Measurements from ENCODE around the gene MACO1. TPM values are rescaled to one million over a fixed set of nuclear protein-coding genes. Genes with fewer than 3 reads are reported as not detected.
"Not testable (repeated sequence)": the region's sequence is repeated elsewhere in the genome, so short reads cannot be mapped to it uniquely, and the experiment has no call there.

Gene MACO1
- polyA plus RNA-seq, 1 donor = 31.6 TPM

DNA sequence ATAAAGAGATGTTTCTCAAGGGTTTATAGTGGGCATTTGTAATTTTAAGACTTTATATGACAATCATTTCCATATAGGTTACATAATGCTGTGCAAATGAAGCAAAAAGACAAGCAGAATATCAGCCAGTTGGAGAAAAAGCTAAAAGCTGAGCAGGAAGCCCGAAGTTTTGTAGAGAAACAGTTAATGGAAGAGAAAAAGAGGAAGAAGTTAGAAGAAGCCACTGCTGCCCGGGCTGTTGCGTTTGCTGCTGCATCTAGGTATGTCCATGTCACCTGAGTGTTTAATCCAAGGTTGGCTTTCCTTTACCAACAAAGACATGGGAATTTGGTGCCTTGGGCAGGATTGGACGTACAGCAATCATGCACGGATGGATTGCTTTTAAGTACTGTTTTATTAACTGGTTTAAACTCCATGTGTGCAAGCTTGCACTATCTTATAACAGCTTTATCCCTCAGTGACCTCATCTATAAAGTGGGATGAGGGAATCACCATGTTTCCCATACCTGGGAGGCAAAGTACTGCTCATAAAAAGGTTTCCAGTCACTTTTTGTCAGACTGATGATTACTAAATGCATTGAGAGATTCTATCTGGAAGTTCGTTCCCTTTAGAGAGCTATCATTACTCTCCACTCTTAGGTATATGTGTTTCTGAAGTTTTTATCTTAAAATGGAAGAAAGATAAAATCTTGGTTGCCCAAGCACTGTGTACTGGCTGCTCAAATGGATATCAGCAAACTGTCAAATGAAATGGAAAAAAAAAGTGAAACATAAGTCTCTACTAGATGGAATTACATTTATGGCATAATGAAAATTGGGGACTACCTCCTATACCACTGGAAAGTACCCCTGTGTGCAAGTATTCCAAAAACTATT, 55.1 kb downstream of the MACO1 start:
- DNase-seq = no peak

GRCh38 chr1:25486602-25487001, 55.9 kb downstream of the MACO1 start:
- DNase-seq = no peak

- DNase-seq = no peak
Measured at GRCh38 chr1:25487628-25488027, 56.9 kb downstream of the MACO1 start.

DNA sequence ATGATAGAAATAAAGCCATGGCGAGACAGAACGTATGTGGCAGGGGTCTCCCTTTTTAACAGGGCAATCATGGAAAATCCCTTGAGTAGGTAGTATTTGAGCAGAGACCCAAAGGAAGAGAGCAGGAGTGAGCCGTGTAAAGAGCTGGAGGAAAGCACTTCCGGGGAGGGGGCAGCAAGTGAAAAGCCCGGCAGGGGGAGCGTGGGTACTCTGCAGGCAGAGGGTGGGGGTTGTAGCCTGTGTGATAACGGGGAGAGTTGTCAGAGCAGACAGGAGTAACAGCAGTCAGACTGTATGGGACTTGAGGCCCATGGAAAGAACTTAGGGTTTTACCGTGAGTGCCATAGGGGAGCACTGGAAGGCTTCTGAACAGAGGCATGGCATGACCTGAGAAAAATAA, 61.6 kb downstream of the MACO1 start:
- no peak for DNase-seq

DNA sequence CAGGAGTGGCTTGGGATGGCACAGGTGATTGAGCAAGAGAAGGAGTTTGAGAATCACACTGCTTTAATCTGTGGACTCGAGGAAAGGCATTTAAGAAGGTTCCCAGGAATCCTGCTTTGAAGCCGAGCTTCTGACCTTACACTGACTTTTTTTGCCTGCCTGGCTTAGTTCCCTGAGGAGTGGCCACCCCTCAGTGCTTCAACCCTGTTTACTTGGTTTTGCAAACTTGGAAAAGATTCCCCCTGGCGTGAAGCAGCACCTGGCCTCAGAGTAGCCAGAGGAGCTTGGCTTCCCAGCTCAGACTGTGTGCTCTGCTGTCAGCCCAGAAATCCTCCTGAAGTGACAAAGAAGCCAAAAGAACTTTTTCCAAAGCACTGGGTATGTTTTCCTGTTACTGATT, 64.3 kb downstream of the MACO1 start:
- DNase-seq = no peak

DNA sequence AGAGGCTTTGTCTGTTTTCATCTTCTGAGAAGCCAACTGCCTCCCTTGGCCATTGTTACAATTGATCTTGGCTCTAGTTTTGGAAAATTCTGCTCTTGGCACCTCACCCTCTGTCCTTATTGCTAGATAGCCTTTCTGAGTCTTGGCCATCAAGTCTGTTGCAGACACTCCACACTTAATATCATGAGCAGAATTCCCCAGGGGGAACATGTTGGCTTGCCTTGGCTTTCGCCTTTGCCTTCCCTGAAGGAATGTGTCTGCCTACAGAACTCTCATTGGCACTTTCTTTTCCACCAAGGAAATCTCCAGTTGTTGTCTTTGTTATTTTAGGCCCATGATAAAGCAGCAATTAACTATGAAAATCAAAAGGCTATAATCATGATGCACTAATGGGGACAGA, 70.0 kb downstream of the MACO1 start:
- DNase-seq = no peak

DNA sequence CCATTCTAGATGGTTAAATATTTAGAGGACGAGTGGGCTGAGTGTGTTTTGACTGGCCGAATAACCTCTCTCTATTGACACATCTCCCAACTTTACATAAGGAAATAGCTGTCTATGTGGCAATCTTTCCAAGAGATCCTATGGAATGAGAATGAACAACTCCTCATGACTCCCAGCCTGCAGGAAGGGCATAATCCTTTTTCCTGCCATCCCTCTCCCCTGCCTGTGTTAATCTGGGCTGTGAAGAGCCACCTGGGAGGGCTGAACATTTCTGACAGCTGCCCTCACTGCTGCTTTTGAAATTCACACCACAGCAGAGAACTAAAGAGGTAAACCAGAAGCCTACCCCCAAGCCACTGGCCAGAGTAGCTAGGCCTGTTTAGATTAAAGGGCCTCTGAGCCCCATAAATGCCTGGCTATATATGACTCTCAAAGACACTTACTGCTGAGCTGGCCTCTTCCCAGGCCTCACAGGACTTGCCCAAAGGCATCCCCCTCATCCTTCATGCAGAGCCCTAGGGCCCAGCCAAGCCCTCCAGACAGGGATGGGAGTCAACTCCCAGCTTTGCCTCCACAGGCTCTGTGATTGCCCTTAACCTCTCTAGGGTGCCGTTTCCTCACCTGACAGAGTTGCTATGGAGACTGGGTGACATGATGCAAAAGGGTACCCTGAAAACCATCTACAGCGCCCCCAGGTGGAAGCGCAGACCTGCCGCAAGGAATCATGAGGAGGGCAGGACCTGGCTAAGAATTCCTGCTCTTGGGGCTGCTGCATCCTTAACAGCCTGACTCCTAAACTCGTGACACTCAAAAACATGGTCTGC, 70.8 kb downstream of the MACO1 start:
- no peak for DNase-seq

- DNase-seq = no peak
Measured at GRCh38 chr1:25502957-25503356, 72.3 kb downstream of the MACO1 start.

- DNase-seq = peak; percentile 50
Measured at GRCh38 chr1:25503551-25504426, 73.1 kb downstream of the MACO1 start.

DNA sequence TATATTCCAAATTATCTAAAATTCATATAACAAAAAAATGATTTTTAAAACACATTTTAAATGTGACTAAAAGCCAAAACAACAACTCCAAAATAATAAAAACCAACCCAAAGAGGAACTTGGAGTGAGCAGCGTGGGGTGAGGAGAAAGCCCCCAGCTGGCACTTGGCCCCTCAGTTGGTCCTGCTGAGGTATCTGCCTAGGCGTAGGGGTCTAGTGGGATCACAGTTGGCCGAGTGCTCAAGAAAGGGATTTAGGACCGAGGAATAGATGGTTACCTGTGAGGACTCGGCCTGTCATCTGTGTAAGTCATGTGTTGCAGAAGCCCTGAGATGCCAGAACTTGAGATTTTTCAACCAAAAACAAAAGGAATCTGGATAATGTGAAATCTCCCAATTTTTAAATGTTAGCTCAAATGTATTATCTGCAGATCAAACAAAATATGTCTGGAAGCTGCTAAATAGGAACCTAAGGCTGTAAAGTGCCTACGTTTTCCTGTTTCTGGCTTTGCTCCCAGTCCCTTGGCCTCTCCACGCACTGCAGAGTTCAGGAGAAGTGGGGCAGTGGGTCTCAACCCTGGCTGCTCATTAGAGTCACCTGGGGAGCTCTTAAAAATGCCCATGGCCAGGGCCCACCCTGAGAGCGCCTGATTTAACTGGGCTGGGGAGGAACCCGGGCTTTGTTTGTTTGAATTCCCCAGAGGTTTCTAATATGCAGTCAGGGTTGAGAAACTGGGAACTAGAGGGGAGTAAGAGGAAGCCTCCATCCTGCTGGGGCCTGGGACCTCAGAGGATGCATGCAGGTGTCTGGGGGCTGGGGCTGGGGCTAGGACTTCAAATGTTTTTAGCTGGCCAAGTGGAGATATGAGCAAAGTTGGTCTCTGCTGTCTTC, 74.3 kb downstream of the MACO1 start:
- no peak for DNase-seq

DNA sequence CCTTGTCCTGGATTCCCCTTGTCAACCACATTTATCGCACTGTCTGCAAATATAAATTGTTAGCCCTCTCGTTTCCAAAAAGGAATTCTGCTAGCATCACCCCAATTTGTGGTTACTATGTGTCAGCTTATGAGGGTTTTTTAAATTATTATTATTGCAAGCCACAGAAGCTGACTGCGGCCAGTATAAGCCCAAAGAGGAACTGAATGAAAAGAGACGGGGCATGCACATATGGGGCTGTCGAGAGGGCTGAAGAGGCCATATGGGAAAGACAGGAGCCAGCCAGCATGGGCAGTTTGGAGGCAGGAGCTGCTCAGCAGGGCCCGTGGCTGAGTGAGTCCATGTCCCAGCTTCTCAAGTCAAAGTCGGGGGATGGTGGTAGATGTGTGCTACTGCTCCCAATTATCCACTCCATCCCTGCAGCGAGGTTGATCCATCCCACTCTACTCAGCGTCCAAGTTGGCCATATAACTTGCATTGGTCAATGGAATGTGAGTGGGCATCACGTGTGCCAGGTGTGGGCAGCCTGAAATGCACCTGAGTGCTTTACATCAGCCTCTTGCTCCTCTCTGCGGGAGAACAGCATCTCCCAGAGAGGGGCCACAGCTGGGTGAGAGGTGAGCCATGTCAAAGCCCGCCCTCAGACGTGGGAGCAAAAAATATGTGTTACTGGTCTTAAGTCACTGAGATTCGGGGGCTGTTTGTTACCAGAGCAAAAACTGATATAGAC, 75.1 kb downstream of the MACO1 start:
- no peak for DNase-seq

GRCh38 chr1:25506566-25507463, 76.1 kb downstream of the MACO1 start:
- DNase-seq = not testable (repeated sequence)

DNA sequence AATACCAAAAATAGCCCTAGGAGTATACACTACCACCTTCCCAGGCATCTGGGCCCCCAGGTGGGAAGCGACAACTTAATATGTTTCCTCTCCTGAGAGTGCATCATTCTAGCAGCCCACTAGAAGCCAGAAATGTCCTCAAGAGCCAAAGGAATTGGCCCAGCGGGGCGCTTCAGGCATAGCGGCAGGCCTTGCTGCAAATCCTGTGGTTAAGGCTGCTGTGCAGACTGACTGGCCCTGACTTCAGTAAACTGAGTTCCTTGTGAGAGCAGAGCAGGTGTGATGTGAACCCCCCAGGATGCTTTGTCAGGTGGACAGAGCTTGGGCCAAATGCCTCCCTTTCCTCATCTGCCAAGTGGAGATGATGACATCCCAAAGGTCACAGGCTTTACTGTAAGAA, 83.0 kb downstream of the MACO1 start:
- DNase-seq = no peak

DNA sequence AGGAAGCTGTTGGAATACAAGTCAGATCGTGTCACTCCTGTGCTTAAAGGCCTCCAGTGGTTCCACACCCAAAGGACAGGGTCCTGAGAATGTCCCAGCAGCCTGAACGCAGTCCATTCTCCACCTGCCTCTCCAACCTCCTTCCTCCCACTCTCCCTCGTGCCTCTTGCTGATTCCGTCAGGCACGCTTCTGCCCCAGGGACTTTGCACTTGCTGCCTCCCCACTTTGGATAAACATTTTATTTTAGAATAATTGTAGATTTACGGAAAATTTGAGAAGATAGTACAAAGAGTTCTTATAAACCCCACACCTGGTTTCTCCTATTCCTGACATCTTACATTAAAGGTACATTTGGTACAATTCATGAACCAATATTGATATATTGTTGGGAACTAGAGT, 84.3 kb downstream of the MACO1 start:
- no peak for DNase-seq

- DNase-seq = no peak
Measured at GRCh38 chr1:25516686-25517085, 86.0 kb downstream of the MACO1 start.

DNA sequence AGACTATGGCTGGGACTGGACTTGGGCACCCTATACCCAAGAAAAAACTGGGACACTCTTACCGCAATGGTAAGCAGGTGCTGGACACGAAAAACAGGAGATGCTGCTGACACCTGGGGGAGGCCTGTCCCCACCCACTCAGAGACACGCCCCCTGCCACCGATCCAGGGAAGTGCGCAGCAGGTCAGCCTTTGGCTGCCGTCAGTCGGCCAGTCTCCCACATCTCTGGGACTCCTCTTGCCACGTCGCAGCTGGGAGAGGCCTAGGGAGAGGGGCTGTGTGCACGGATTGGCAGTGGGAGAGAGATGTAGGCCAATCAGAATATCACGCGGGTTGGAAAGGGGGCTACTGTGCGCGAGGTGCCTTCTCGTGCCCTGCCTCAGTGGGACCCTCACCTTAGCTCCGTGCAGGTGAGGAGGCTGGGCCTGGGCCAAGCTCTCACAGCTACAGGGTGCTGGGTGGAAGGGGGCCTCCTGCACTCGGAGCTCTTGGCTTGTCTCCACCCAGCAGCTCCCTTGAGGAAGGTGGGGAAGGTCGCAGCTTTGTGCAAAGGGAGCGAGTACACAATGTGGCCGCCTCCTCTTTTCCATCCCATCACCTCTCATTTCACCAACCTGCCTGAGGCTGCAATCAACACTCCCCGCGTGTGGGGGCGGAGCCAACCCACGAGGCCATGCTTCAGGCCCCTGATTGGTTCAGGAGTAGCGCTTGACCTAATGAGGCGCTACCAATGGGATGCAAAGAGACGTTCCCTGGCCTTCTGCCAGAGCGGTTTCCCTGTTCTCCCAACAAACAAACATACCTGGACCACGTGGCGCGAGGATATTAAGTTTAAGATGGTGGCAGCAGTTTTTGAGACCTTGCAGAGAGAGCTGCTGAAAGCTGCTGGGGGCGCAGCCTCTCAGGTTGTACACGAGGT, 87.0 kb downstream of the MACO1 start:
- peak; percentile 22 for DNase-seq

- no peak for DNase-seq
Measured at GRCh38 chr1:25519624-25520023, 88.9 kb downstream of the MACO1 start.

- DNase-seq = peak; percentile 51
Measured at GRCh38 chr1:25520446-25521061, 89.9 kb downstream of the MACO1 start.
